HCT116 (cell line): ENCODE results near the gene SLC9A9. TPM values are rescaled to one million over a fixed set of nuclear protein-coding genes. Genes with fewer than 3 reads are reported as not detected.

Experiments used
- ATAC-seq: fragments of 200-7000 bp; cut with Tn5 transposase; 2 replicates; pipeline ENCODE4 v1.9.1; 2020; ENCODE audit warnings: mild to moderate bottlenecking, moderate library complexity
- BruUV-seq: library from RNA; stranded (reverse); fragments of 400-500 nt; replicated peaks from 2 replicates; lab custom pipeline; 2021; lab: Mats Ljungman, UMichigan
- CTCF ChIA-PET: fragments of 300-600 bp; sonication (Branson Sonifier 250); formaldehyde crosslinking; loops from one replicate; lab custom pipeline; 2021; ENCODE audit warnings: antibody characterized with exemption; lab: Charles Lee
- POLR2A ChIA-PET: fragments of 300-600, 350-600 bp; sonication (Branson Sonifier 250); formaldehyde crosslinking; loops from one replicate; lab custom pipeline; 2021; ENCODE audit warnings: antibody characterized with exemption; lab: Charles Lee
- RAD21 ChIA-PET, 2 experiments: fragments of 300-600 bp; sonication (Branson Sonifier 250); formaldehyde crosslinking; loops; one replicate each; lab custom pipeline; 2023; ENCODE audit warnings: low total read pairs in 2 of 2; ENCODE audit not compliant: uncharacterized antibody in 2 of 2, unreplicated experiment in 2 of 2, low non-redundant PET in 1 of 2; lab: Charles Lee
- DNase-seq: peaks from one replicate; pipeline ENCODE4 v3.0.0-alpha.2; 2010; ENCODE audit warnings: low read depth, low spot score
- H2AFZ ChIP-seq: fragments of 200-600 bp; shearing (Covaris generic), sonication (generic); 2 replicates; pipeline ENCODE4 v1.6.1; 2017; ENCODE audit warnings: low read depth, mixed run types, mixed read lengths, antibody characterized with exemption, low read length; ENCODE audit not compliant: poor library complexity, severe bottlenecking
- H3K27ac ChIP-seq: 2 replicates; pipeline ENCODE4 v1.5.1; 2012; ENCODE audit warnings: low read depth, low read length
- H3K27me3 ChIP-seq: fragments of 200-600 bp; sonication (generic); 2 replicates; pipeline ENCODE4 v1.6.1; 2016; ENCODE audit warnings: mixed run types, low read length, mixed read lengths; ENCODE audit not compliant: insufficient read depth
- H3K36me3 ChIP-seq, 2 experiments: fragments of 200-500 bp in 1 of 2; fragments of 200-600 bp in 1 of 2; sonication (Bioruptor generic) in 1 of 2; sonication (generic) in 1 of 2; 2 replicates each; pipeline versions ENCODE4 v1.5.1 to v1.6.1; 2014 to 2016; ENCODE audit warnings: low read length in 2 of 2, inconsistent platforms in 1 of 2, mixed read lengths in 1 of 2, mixed run types in 1 of 2; ENCODE audit not compliant: insufficient read depth in 2 of 2, control insufficient read depth in 1 of 2
- H3K4me1 ChIP-seq, 2 experiments: fragments of 200-600 bp in 1 of 2; sonication (generic) in 1 of 2; 2 replicates each; pipeline versions ENCODE4 v1.5.1 to v1.6.1; 2012 to 2017; ENCODE audit warnings: low read length in 2 of 2, inconsistent platforms in 1 of 2, mild to moderate bottlenecking in 1 of 2, mixed read lengths in 1 of 2, mixed run types in 1 of 2, moderate library complexity in 1 of 2; ENCODE audit not compliant: insufficient read depth in 2 of 2, control insufficient read depth in 1 of 2
- H3K4me2 ChIP-seq: fragments of 200-600 bp; sonication (generic); 2 replicates; pipeline ENCODE4 v1.6.1; 2017; ENCODE audit warnings: mixed run types, low read length, mixed read lengths
- H3K4me3 ChIP-seq, 2 experiments: fragments of 200-600 bp in 1 of 2; sonication (generic) in 1 of 2; replicated peaks in 1 of 2; 2 replicates each; pipeline ENCODE4 v1.5.1; 2011 to 2016; ENCODE audit warnings: low read length in 2 of 2, control low read depth in 1 of 2, low read depth in 1 of 2, mild to moderate bottlenecking in 1 of 2, mixed read lengths in 1 of 2, mixed run types in 1 of 2
- H3K79me2 ChIP-seq: fragments of 200-600 bp; sonication (generic); 2 replicates; pipeline ENCODE4 v1.6.1; 2017; ENCODE audit warnings: mild to moderate bottlenecking, mixed run types, low read length, moderate library complexity, mixed read lengths; ENCODE audit not compliant: insufficient read depth
- H3K9ac ChIP-seq: fragments of 200-600 bp; sonication (generic); 2 replicates; pipeline ENCODE4 v1.6.1; 2016; ENCODE audit warnings: low read length, mixed read lengths
- H3K9me2 ChIP-seq: fragments of 200-600 bp; sonication (generic), shearing (Covaris generic); 2 replicates; pipeline ENCODE4 v1.6.1; 2017; ENCODE audit warnings: mixed run types, mild to moderate bottlenecking, moderate library complexity; ENCODE audit not compliant: insufficient read depth
- H3K9me3 ChIP-seq, 2 experiments: fragments of 200-500 bp in 1 of 2; fragments of 200-600 bp in 1 of 2; sonication (Bioruptor generic) in 1 of 2; sonication (generic) in 1 of 2; 2 replicates each; pipeline ENCODE4 v1.6.1; 2014 to 2017; ENCODE audit warnings: low read length in 2 of 2, mixed read lengths in 2 of 2, inconsistent platforms in 1 of 2, low read depth in 1 of 2, mild to moderate bottlenecking in 1 of 2, mixed run types in 1 of 2, moderate library complexity in 1 of 2; ENCODE audit not compliant: control insufficient read depth in 1 of 2, insufficient read depth in 1 of 2
- H4K20me1 ChIP-seq: fragments of 200-600 bp; sonication (generic), shearing (Covaris generic); 2 replicates; pipeline ENCODE4 v1.6.1; 2017; ENCODE audit warnings: mixed run types, mild to moderate bottlenecking, moderate library complexity; ENCODE audit not compliant: insufficient read depth
- CEBPB ChIP-seq: IDR thresholded peaks from 2 replicates; pipeline ENCODE4 v1.6.1; 2012; ENCODE audit warnings: low read depth
- CTCF ChIP-seq, 3 experiments: fragments of 200-600 bp in 1 of 3; sonication (generic) in 1 of 3; IDR thresholded peaks in 2 of 3; conservative IDR thresholded peaks in 1 of 3; 2 replicates each; pipeline ENCODE4 v1.5.1; 2012 to 2017; ENCODE audit warnings: low read depth in 2 of 3, low read length in 2 of 3, antibody characterized with exemption in 1 of 3, borderline replicate concordance in 1 of 3, control low read depth in 1 of 3, mild to moderate bottlenecking in 1 of 3, mixed read lengths in 1 of 3, mixed run types in 1 of 3, moderate library complexity in 1 of 3; ENCODE audit not compliant: insufficient read depth in 1 of 3
- EGR1 ChIP-seq: IDR thresholded peaks from 2 replicates; pipeline ENCODE4 v1.6.1; 2012; ENCODE audit warnings: low read depth
- ELF1 ChIP-seq: IDR thresholded peaks from 2 replicates; pipeline ENCODE4 v1.6.1; 2012; ENCODE audit warnings: low read depth, borderline replicate concordance
- EZH2 ChIP-seq: fragments of 200-600 bp; sonication (generic); IDR thresholded peaks from 2 replicates; pipeline ENCODE4 v1.6.1; 2017; ENCODE audit warnings: antibody characterized with exemption, mixed run types
- EZH2phosphoT487 ChIP-seq: fragments of 200-600 bp; IDR thresholded peaks from 2 replicates; pipeline ENCODE4 v1.6.1; 2018; ENCODE audit warnings: antibody characterized with exemption, borderline replicate concordance
- FOSL1 ChIP-seq: IDR thresholded peaks from 2 replicates; pipeline ENCODE4 v1.6.1; 2012; ENCODE audit warnings: low read depth
- JUND ChIP-seq: IDR thresholded peaks from 2 replicates; pipeline ENCODE4 v1.6.1; 2012
- POLR2A ChIP-seq: IDR thresholded peaks from 2 replicates; pipeline ENCODE4 v1.7.0; 2011; ENCODE audit warnings: borderline replicate concordance; ENCODE audit not compliant: insufficient read depth, insufficient read length; ENCODE audit errors: extremely low read depth
- POLR2AphosphoS5 ChIP-seq: IDR thresholded peaks from 2 replicates; pipeline ENCODE4 v1.6.1; 2011; ENCODE audit warnings: mild to moderate bottlenecking, low read depth, low read length, moderate library complexity
- RAD21 ChIP-seq: IDR thresholded peaks from 2 replicates; pipeline ENCODE4 v1.6.1; 2012; ENCODE audit warnings: low read depth, mild to moderate bottlenecking
- REST ChIP-seq: IDR thresholded peaks from 2 replicates; pipeline ENCODE4 v1.6.1; 2012; ENCODE audit warnings: low read depth
- SIN3A ChIP-seq: IDR thresholded peaks from 2 replicates; pipeline ENCODE4 v1.6.1; 2012; ENCODE audit warnings: low read depth
- SP1 ChIP-seq: IDR thresholded peaks from 2 replicates; pipeline ENCODE4 v1.6.1; 2012; ENCODE audit warnings: low read depth
- TCF7L2 ChIP-seq: IDR thresholded peaks from 2 replicates; pipeline ENCODE4 v1.7.0; 2011; ENCODE audit warnings: borderline replicate concordance, inconsistent platforms; ENCODE audit not compliant: insufficient read depth, insufficient read length; ENCODE audit errors: extremely low read depth
- YY1 ChIP-seq: IDR thresholded peaks from 2 replicates; pipeline ENCODE4 v1.6.1; 2011; ENCODE audit warnings: low read length, low read depth, moderate library complexity, mild to moderate bottlenecking; ENCODE audit not compliant: insufficient replicate concordance; ENCODE audit errors: extremely low read depth
- ZBTB33 ChIP-seq: IDR thresholded peaks from 2 replicates; pipeline ENCODE4 v1.6.1; 2011; ENCODE audit warnings: mild to moderate bottlenecking, low read length, moderate library complexity; ENCODE audit not compliant: insufficient replicate concordance; ENCODE audit errors: extremely low read depth
- ZFX ChIP-seq: fragments of 450-650 bp; IDR thresholded peaks from 2 replicates; pipeline ENCODE4 v1.6.1; 2017
- intact Hi-C: fragments of 100-400 bp; cut with micrococcal nuclease; formaldehyde crosslinking; loops from 2 replicates; pipeline ENCODE4 v1.10.0; 2022
- total RNA-seq: library from RNA; stranded (reverse); gene quantifications from one replicate; pipeline ENCODE4 v1.2.1, GENCODE V29; 2021; ENCODE audit not compliant: unreplicated experiment
- TF ChIP-seq, protein P1 (sequence below): IDR thresholded peaks from 2 replicates; pipeline ENCODE4 v1.6.1; 2012
- TF ChIP-seq, protein P2 (sequence below): IDR thresholded peaks from 2 replicates; pipeline ENCODE4 v1.6.1; 2012

The SLC9A9 gene
- total RNA-seq, 1 experiment from 2014 or later: 0.20 TPM

DNA sequence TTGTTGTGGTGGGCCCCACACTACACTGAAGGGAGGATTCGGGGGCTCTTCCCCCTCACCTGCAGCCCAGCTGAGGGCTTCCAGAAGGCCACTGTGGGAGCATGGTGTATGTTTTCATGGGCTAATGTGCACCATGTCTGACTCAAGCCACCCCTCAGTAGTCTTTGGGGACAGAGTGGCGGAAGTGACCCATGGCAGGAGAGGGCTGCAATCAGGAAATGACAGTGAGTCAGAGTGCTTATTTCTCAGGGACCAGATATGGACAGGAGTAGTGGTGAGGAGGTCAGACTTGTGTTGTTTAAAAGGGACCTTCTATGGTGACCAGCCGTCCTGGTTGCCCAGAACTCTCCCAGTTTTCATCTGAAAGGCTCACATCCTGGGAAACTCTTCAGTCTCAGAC is 32.8 kb upstream of the SLC9A9 start:
- Histone ChIP-seq H3K4me1 (no peaks in the 10 kb centered on the region), H3K9ac (no peak overlapping the region), H3K36me3 (no peaks in the 10 kb centered on the region), H3K9me3 (no peaks in the 10 kb centered on the region), H3K4me2 (no peak overlapping the region), H2AFZ (no peak overlapping the region), H4K20me1 (no peaks in the 10 kb centered on the region), H3K79me2 (no peaks in the 10 kb centered on the region), H3K27ac (no peak overlapping the region), H3K27me3 (no peaks in the 10 kb centered on the region), H3K4me3 (no peak overlapping the region), H3K9me2 (no peaks in the 10 kb centered on the region)
- CTCF ChIA-PET: no interaction called here
- TF ChIP-seq RAD21 (no peak), EGR1 (no peak), POLR2AphosphoS5 (no peak), ELF1 (no peak), ZFX (no peak), CTCF (IDR thresholded peaks at IDR 0.05 in 2 of 3, conservative IDR thresholded peaks at IDR 0.05 in 1 of 3; ENCODE audit: borderline replicate concordance in 1 of 3, insufficient read depth in 1 of 3, low read depth in 2 of 3, low read length in 2 of 3) (no peak), FOSL1 (no peak), TCF7L2 (no peak), ZBTB33 (no peak), POLR2A (no peak), SIN3A (no peak), REST (no peak), YY1 (no peak), EZH2 (no peak), CEBPB (no peak), EZH2phosphoT487 (no peak), JUND (no peak), SP1 (no peak)
- TF ChIP-seq, protein P1, sequence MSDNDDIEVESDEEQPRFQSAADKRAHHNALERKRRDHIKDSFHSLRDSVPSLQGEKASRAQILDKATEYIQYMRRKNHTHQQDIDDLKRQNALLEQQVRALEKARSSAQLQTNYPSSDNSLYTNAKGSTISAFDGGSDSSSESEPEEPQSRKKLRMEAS: no peak
- TF ChIP-seq, protein P2, sequence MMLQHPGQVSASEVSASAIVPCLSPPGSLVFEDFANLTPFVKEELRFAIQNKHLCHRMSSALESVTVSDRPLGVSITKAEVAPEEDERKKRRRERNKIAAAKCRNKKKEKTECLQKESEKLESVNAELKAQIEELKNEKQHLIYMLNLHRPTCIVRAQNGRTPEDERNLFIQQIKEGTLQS: no peak
- ATAC-seq: no peak
- DNase-seq: no peak
- POLR2A ChIA-PET: no interaction called here
- BruUV-seq: no TSS peak
- intact Hi-C loops: no loop called here
- RAD21 ChIA-PET: no interaction called here
